Measurements from ENCODE around the gene SASH1. TPM values are rescaled to one million over a fixed set of nuclear protein-coding genes. Genes with fewer than 3 reads are reported as not detected.

SASH1 gene
- total and polyA plus RNA-seq, 2 of the 8 experiments (the other 6 are each of a cell fraction or from before 2014, with no cell fraction given) = 6.0 to 20.2 TPM

GRCh38 chr6:148472171-148473105 lies 129.8 kb downstream of the SASH1 start:
- peaks cover 0 to 2% of the 10 kb centered on the region in 2 experiments for H4K20me1 ChIP-seq (replicated peaks in 1 of 2; ENCODE audit: control insufficient read depth in 1 of 2, insufficient read depth in 2 of 2, low read length in 2 of 2)
- H3K18ac ChIP-seq (ENCODE audit: extremely low read depth, low read length) = no peak overlapping the region
- ChIA-PET POLR2A (ENCODE audit: partially characterized antibody) (no interaction called here), CTCF (ENCODE audit: partially characterized antibody) (interaction anchor here (0.6 to 1.7 kb wide), 4 partner anchors 24 to 295 kb away, joined by 3 to 5 read pairs (median 3); no protein-coding TSS in a partner anchor)
- DNase-seq (ENCODE audit: low read depth in 1 of 2, low spot score in 2 of 2) = peak in 1 of 2 experiments; percentile 36
- no peak overlapping the region for H4K91ac ChIP-seq (replicated peaks; ENCODE audit: insufficient read length, low read length)
- H3K23ac ChIP-seq (ENCODE audit: insufficient read length) = no peak overlapping the region
- H3K27me3 ChIP-seq (replicated peaks in 1 of 4; ENCODE audit: control insufficient read depth in 3 of 4, extremely low read depth in 1 of 4, insufficient read depth in 3 of 4, low read length in 3 of 4) = no peaks in the 10 kb centered on the region
- H2BK12ac ChIP-seq (ENCODE audit: low read depth, low read length) = no peak overlapping the region
- no peaks in the 10 kb centered on the region for H3K79me2 ChIP-seq (ENCODE audit: control insufficient read depth in 1 of 2, insufficient read depth in 2 of 2, low read length in 2 of 2)
- H2BK120ac ChIP-seq (replicated peaks; ENCODE audit: low read depth, low read length) = no peak overlapping the region
- peak overlapping the region; percentile 21 for H3K56ac ChIP-seq (replicated peaks; ENCODE audit: insufficient read length, low read depth, low read length)
- H4K5ac ChIP-seq (ENCODE audit: insufficient read length, low read depth, low read length) = no peak overlapping the region
- no peak overlapping the region for H2BK15ac ChIP-seq (ENCODE audit: low read length)
- no peak overlapping the region for H3K4ac ChIP-seq (replicated peaks; ENCODE audit: insufficient read length, low read depth, low read length)
- H3K23me2 ChIP-seq (ENCODE audit: low read depth, low read length) = no peaks in the 10 kb centered on the region
- TF ChIP-seq SUZ12 (IDR thresholded peaks at IDR 0.05; ENCODE audit: low read length) (no peak), RAD21 (IDR thresholded peaks at IDR 0.05 in 1 of 2, conservative IDR thresholded peaks at IDR 0.05 in 1 of 2; ENCODE audit: low read depth in 2 of 2, low read length in 2 of 2) (no peak), POLR2A (IDR thresholded peaks at IDR 0.05; ENCODE audit: control extremely low read depth in 1 of 2, low read depth in 2 of 2, low read length in 2 of 2) (no peak), JUND (IDR thresholded peaks at IDR 0.05; ENCODE audit: low read length) (no peak), CEBPB (IDR thresholded peaks at IDR 0.05; ENCODE audit: low read depth, low read length) (no peak), EZH2 (IDR thresholded peaks at IDR 0.05; ENCODE audit: low read depth, low read length, severe bottlenecking) (no peak), SAP30 (IDR thresholded peaks at IDR 0.05; ENCODE audit: insufficient read depth, insufficient replicate concordance, low read length) (no peak), TAF1 (IDR thresholded peaks at IDR 0.05; ENCODE audit: low read depth, low read length) (no peak)
- H3K14ac ChIP-seq (ENCODE audit: insufficient read length) = no peak overlapping the region
- H3K27ac ChIP-seq (ENCODE audit: low read depth, low read length) = no peak overlapping the region
- H3K79me1 ChIP-seq (ENCODE audit: low read depth, low read length) = no peaks in the 10 kb centered on the region
- no peak overlapping the region for H2BK5ac ChIP-seq (ENCODE audit: low read depth, low read length)
- no peak overlapping the region for H3K4me3 ChIP-seq (ENCODE audit: extremely low read depth in 1 of 4, insufficient read depth in 2 of 4, low read depth in 3 of 4, low read length in 4 of 4)
- H2AK5ac ChIP-seq (ENCODE audit: low read depth, low read length) = no peak overlapping the region
- H3K36me3 ChIP-seq (ENCODE audit: control insufficient read depth in 2 of 4, insufficient read depth in 4 of 4, low read length in 3 of 4) = peaks cover 3 to 24% (median 9%) of the 10 kb centered on the region in 4 experiments; a peak in 6 of 8 replicates
- no peak overlapping the region for H2BK20ac ChIP-seq (ENCODE audit: low read length)
- no peak overlapping the region for H2AFZ ChIP-seq (ENCODE audit: low read length)
- no peaks in the 10 kb centered on the region for H3K9me3 ChIP-seq (ENCODE audit: insufficient read depth in 2 of 2, low read depth in 1 of 2, low read length in 1 of 2)
- H3K9ac ChIP-seq (replicated peaks in 1 of 4; ENCODE audit: extremely low read depth in 1 of 4, low read depth in 3 of 4, low read length in 3 of 4) = no peak overlapping the region
- H4K8ac ChIP-seq (ENCODE audit: extremely low read depth, insufficient read depth, low read length) = no peak overlapping the region
- no peak overlapping the region for H3K4me2 ChIP-seq (ENCODE audit: insufficient read depth in 1 of 2, low read depth in 2 of 2, low read length in 2 of 2)
- peaks cover 3 to 19% (median 8%) of the 10 kb centered on the region in 4 experiments for H3K4me1 ChIP-seq (replicated peaks in 1 of 4; ENCODE audit: control insufficient read depth in 3 of 4, insufficient read depth in 4 of 4, low read length in 3 of 4)
- 83% methylated on average over 12 of the region's 12 CpGs; no CpG with 5 or more reads in 1 of the 2 experiments for WGBS, 2 experiments (ENCODE audit: extremely low coverage in 1 of 2, insufficient coverage in 1 of 2, insufficient read length in 1 of 2, insufficient replicate concordance in 2 of 2, low coverage in 1 of 2, low lambda C conversion rate in 2 of 2, missing lambda C conversion rate in 1 of 2)
- no peak for FAIRE-seq

Data from H1 (cell line).